Heart right ventricle (tissue), 16 donors: Measurements from ENCODE around the gene NRSN1. TPM values are rescaled to one million over a fixed set of nuclear protein-coding genes. Genes with fewer than 3 reads are reported as not detected.

Experiments
- ATAC-seq, 8 donors: fragments of 200-7000 bp; cut with Tn5 transposase; one replicate each; pipeline ENCODE4 v1.9.1; 2020; ENCODE audit warnings: mild to moderate bottlenecking in 8 of 8, moderate library complexity in 8 of 8, moderate number of reproducible peaks in 1 of 8
- DNase-seq, 2 donors: peaks; one replicate each; pipeline ENCODE4 v3.0.0-alpha.2; 2020
- H3K27ac ChIP-seq, 10 donors: fragments of 200-600 bp; sonication (generic) in 2 of 10; one replicate each; pipeline versions ENCODE4 v1.5.0 to v1.8.0; 2020 to 2022; ENCODE audit warnings: mild to moderate bottlenecking in 3 of 10
- H3K27me3 ChIP-seq, 7 donors: fragments of 200-600 bp; one replicate each; pipeline ENCODE4 v1.8.0; 2021 to 2022; ENCODE audit warnings: mild to moderate bottlenecking in 2 of 7
- H3K36me3 ChIP-seq, 9 donors: fragments of 200-600 bp; sonication (generic) in 1 of 9; one replicate each; pipeline versions ENCODE4 v1.5.0 to v1.8.0; 2020 to 2022; ENCODE audit warnings: mild to moderate bottlenecking in 2 of 9
- H3K4me1 ChIP-seq, 9 donors: fragments of 200-600 bp; sonication (generic) in 1 of 9; one replicate each; pipeline versions ENCODE4 v1.5.0 to v1.8.0; 2020 to 2022; ENCODE audit warnings: mild to moderate bottlenecking in 4 of 9
- H3K4me3 ChIP-seq, 10 donors: fragments of 200-600 bp; sonication (generic) in 2 of 10; one replicate each; pipeline versions ENCODE4 v1.5.0 to v1.8.0; 2020 to 2022; ENCODE audit warnings: mild to moderate bottlenecking in 7 of 10, moderate library complexity in 2 of 10
- H3K9me3 ChIP-seq, 11 donors: fragments of 200-600 bp in 10 of 11; sonication (generic) in 2 of 11; one replicate each; pipeline versions ENCODE4 v1.5.0 to v1.8.0; 2013 to 2022; ENCODE audit warnings: mild to moderate bottlenecking in 2 of 11, control low read depth in 1 of 11, moderate library complexity in 1 of 11
- CTCF ChIP-seq, 9 donors: fragments of 200-600 bp; sonication (generic) in 2 of 9; IDR thresholded peaks; one replicate each; pipeline versions ENCODE4 v1.5.0 to v1.8.0; 2021 to 2022; ENCODE audit warnings: antibody characterized with exemption in 9 of 9, mild to moderate bottlenecking in 5 of 9, moderate library complexity in 1 of 9
- WGBS, 2 donors: extraction: QIAGEN DNeasy Blood & Tissue Kit; methylation state at CpG; one replicate each; pipeline ENCODE4 v1.1.7; 2013; ENCODE audit warnings: inconsistent platforms in 1 of 2; 5-methylcytosine and 5-hydroxymethylcytosine counted together
- intact Hi-C, 10 donors: fragments of 100-400 bp; cut with DNase I; formaldehyde crosslinking; loops; one replicate each; pipeline versions ENCODE4 v1.11.1 to v1.14.2; 2022
- polyA plus RNA-seq, 2 donors: library from polyadenylated mRNA; stranded (reverse); fragments of 200-250 nt; gene quantifications; one replicate each; pipeline ENCODE4 v1.2.3, GENCODE V29; 2013
- total RNA-seq, 10 donors: library from RNA; stranded (reverse); fragmentation: NEBNext Ultra II Directional in 3 of 10; extraction: Animal tissue kit (Norgen Biotek cat#: 25700) in 3 of 10; gene quantifications; one replicate each; pipeline versions ENCODE4 v1.2.1 to v1.2.4, GENCODE V29; 2021 to 2023
- donor health status: Arrhythmogenic right ventricular cardiomyopathy.
- donor health status: ischemic (EF 13 %, LVEDD 7.1; RV severe dilation, severe dysfunction).
- donor health status: healthy with polysubstance abuse.
- donor health status: DM: no; HTN: yes; CAD: no.
- donor health status: DM: no; HTN: no; CAD: no.
- donor health status: ischemic (EF 25% LVEDD 6.9; RV normal size, moderate dysfunction).
- donor health status: ischemic (EF 25% LVEDD 5.7; RV mildly dilated, moderate dysfunction).
- donor health status: healthy.
- donor health status: DM: yes; HTN: yes; CAD: no.
- donor health status: Ischemic cardiomyopathy.
- donor health status: ischemic (EF 35%, LVEDD 5.7; RV mildly dilated, moderate dysfunction).
- donor health status: nonischemic (EF 11% LVEDD 7.7; RV severe dilation, severe dysfunction).
- donor health status: DM: yes; HTN: yes; CAD: no.
- donor health status: PGD.
- donor health status: ischemic (EF 29% LVEDD 5.4; RV normal size, mild dysfunction).
- donor health status: nonischemic (EF 23%, LVEDD 6.1; RV moderate dilation, normal function).

Gene NRSN1
- total and polyA plus RNA-seq, 12 donors = not detected

DNA sequence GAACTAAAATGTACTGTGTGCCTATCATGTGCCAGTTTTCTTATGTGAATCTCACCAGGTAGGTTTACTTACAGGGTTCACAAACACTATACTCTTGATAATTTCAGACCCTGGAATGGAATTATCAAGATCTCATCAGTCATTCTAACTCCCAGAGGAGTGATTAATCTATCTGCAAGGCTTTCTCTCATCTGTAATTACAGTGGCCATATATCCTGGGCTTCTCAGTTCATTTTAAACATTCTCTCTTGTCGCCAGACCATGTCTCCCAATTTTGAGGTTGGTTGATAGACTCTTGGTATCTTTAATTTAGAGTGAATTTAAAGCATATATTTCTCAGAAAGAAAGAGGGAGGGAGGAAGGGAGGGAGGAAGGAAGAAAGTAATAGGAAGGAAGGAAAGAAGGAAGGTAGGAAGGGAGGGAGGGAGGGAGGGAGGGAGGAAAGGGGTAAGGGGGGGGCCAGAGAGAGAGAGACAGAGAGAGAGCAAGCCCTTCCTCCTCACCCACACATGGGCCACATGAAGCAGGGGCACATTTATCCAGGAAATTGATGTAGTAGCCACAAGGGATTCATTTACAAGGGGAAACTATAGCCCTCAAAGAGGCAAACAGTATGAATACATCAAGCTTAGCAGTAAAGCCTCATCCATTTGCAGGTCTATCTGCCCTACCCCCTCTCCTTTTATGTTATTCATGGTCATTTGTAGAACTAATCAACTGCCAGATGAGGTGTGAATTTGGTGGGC is 25.8 kb upstream of the NRSN1 start:
- Histone ChIP-seq H3K4me1 (no peaks in the 10 kb centered on the region), H3K36me3 (no peaks in the 10 kb centered on the region), H3K27me3 (peaks cover 0 to 55% (median 4%) of the 10 kb centered on the region in 7 donors), H3K4me3 (no peak overlapping the region), H3K9me3 (no peaks in the 10 kb centered on the region), H3K27ac (no peak overlapping the region)
- DNase-seq = no peak
- ATAC-seq = no peak
- 68 to 74% methylated on average over 1 of the region's 1 CpG for WGBS, 2 donors
- intact Hi-C loops = no loop called here
- TF ChIP-seq CTCF (IDR thresholded peaks at IDR 0.05) = no peak

DNA sequence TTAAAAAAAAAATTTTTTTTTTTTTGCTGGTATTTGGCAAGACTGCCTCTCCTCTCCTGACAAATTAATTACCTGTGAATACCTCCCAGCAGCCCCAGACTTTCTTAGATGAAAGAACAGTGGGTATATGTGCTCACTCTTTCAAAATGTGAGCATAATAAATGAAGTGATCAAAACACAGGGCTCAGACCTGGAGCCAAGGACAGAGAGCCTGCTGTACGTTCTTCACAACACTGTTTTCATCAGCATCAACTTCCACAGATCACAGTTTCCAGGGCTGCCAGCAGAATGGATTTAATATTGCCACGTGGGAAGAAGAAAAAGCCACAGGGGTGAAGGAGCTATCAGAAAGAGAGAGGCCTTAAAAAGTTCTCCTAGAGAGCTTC is 25.3 kb upstream of the NRSN1 start:
- 13 to 22% methylated on average over 2 of the region's 2 CpGs for WGBS, 2 donors
- TF ChIP-seq CTCF (IDR thresholded peaks at IDR 0.05) = no peak

DNA sequence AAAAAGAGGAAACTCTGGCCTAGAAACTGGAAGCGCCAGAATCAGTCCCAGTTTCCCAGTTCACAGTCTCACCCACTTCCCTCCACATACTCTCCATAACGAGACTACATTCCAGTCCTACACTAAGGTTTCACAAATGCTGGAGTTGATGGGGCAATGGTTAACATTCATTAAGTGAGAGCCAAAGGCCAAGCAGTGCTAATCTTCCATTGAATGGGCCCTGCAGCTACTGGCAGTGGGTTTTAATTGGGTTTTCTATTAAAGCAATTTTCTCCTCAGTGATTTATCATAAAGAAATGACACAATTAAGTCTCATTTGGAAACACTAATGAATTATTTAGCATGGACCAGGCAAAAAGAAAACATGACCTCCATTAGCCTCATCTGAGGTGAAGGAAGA is 20.8 kb upstream of the NRSN1 start:
- TF ChIP-seq CTCF (IDR thresholded peaks at IDR 0.05) = no peak
- H3K4me3 ChIP-seq = no peak overlapping the region
- no peaks in the 10 kb centered on the region for H3K9me3 ChIP-seq
- DNase-seq (no peak), ATAC-seq (no peak)
- H3K4me1 ChIP-seq = no peaks in the 10 kb centered on the region
- 49 to 61% methylated on average over 2 of the region's 2 CpGs for WGBS, 2 donors
- intact Hi-C loops = no loop called here
- H3K27ac ChIP-seq = no peak overlapping the region
- no peaks in the 10 kb centered on the region for H3K36me3 ChIP-seq
- peaks cover 0 to 18% (median 0%) of the 10 kb centered on the region in 7 donors for H3K27me3 ChIP-seq

More for the DNA sequence above, 25.3 kb upstream of the NRSN1 start:
- no peak for ATAC-seq
- Histone ChIP-seq H3K4me3 (no peak overlapping the region), H3K36me3 (no peaks in the 10 kb centered on the region), H3K4me1 (no peaks in the 10 kb centered on the region), H3K27me3 (peaks cover 0 to 53% (median 4%) of the 10 kb centered on the region in 7 donors), H3K9me3 (no peaks in the 10 kb centered on the region), H3K27ac (no peak overlapping the region)
- intact Hi-C loops = no loop called here
- no peak for DNase-seq

DNA sequence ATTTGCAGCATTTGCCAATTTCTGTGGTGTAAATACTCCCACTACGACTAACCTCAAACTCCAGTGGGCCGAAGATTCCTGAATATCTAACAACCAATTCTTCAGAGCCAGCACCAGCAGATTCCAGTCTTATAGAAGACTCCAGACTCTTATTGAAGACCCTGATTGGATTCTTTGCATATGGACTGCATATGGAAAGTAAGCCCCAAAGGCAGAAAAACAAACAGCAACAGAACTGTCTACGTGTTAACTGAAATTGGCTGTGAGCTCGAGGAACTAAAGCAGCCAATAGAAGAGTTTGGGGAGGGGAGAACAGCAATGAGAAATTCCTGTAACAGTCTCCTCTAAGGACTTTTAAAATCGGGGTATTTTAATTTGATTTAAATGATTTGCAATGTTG is 19.7 kb upstream of the NRSN1 start:
- no peak for TF ChIP-seq CTCF (IDR thresholded peaks at IDR 0.05)
- Histone ChIP-seq H3K4me3 (no peak overlapping the region), H3K4me1 (no peaks in the 10 kb centered on the region), H3K27ac (no peak overlapping the region), H3K36me3 (no peaks in the 10 kb centered on the region), H3K27me3 (peaks cover 0 to 13% (median 0%) of the 10 kb centered on the region in 7 donors), H3K9me3 (no peaks in the 10 kb centered on the region)
- WGBS, 2 donors = 67 to 73% methylated on average over 5 of the region's 5 CpGs
- intact Hi-C loops = no loop called here
- no peak for DNase-seq
- no peak for ATAC-seq
